Vagina (tissue), 2 donors: ENCODE measurements around the gene CEP63. TPM values are rescaled to one million over a fixed set of nuclear protein-coding genes. Genes with fewer than 3 reads are reported as not detected.

ENCODE experiments used
- DNase-seq, 2 donors: peaks; one replicate each; pipeline ENCODE4 v3.0.0-alpha.2; 2017; ENCODE audit errors: extremely low spot score in 2 of 2
- H3K27ac ChIP-seq: fragments of 200-600 bp; sonication (generic); one replicate; pipeline ENCODE4 v1.5.1; 2019
- H3K27me3 ChIP-seq: fragments of 200-600 bp; sonication (generic); one replicate; pipeline ENCODE4 v1.5.1; 2019
- H3K36me3 ChIP-seq, 2 donors: fragments of 200-600 bp; sonication (generic); one replicate each; pipeline ENCODE4 v1.5.1; 2017 to 2019
- H3K4me1 ChIP-seq: fragments of 200-600 bp; sonication (generic); one replicate; pipeline ENCODE4 v1.5.1; 2019
- H3K4me3 ChIP-seq, 2 donors: fragments of 200-600 bp; sonication (generic); 1 replicate in 1 of 2; 2 replicates in 1 of 2; pipeline ENCODE4 v1.5.1; 2016 to 2019
- H3K9me3 ChIP-seq: fragments of 200-600 bp; sonication (generic); one replicate; pipeline ENCODE4 v1.5.1; 2019
- CTCF ChIP-seq, 3 experiments: fragments of 450-650 bp in 2 of 3; fragments of 200-600 bp in 1 of 3; sonication (generic) in 1 of 3; IDR thresholded peaks; one replicate each; pipeline ENCODE4 v1.5.1; 2017 to 2019; ENCODE audit warnings: antibody characterized with exemption in 3 of 3, mild to moderate bottlenecking in 2 of 3, moderate library complexity in 2 of 3
- POLR2A ChIP-seq, 2 donors: fragments of 450-650 bp; IDR thresholded peaks; one replicate each; pipeline ENCODE4 v1.6.1; 2017; ENCODE audit warnings: antibody characterized with exemption in 2 of 2, mild to moderate bottlenecking in 2 of 2, moderate library complexity in 2 of 2
- POLR2AphosphoS5 ChIP-seq, 2 donors: sonication (generic); formaldehyde crosslinking; IDR thresholded peaks; one replicate each; pipeline ENCODE4 v1.9.0; 2017; ENCODE audit warnings: antibody characterized with exemption in 2 of 2, mild to moderate bottlenecking in 2 of 2, low read depth in 1 of 2; ENCODE audit not compliant: insufficient read depth in 1 of 2
- intact Hi-C: fragments of 100-400 bp; cut with DNase I; formaldehyde crosslinking; loops from one replicate; pipeline ENCODE4 v1.15.1; 2023
- total RNA-seq: library from RNA; depleted of rRNA; stranded (reverse); fragments of >200 nt; gene quantifications from one replicate; pipeline ENCODE4 v1.2.3, GENCODE V29; 2016

Gene CEP63
- total RNA-seq, 1 donor from 2014 or later, result 12.5 TPM

GRCh38 chr3:134533493-134533892, 47.6 kb downstream of the CEP63 start:
- no peak overlapping the region for H3K4me3 ChIP-seq
- H3K9me3 ChIP-seq, result no peaks in the 10 kb centered on the region
- no peak for TF ChIP-seq POLR2A (IDR thresholded peaks at IDR 0.05)
- no peak for TF ChIP-seq CTCF (IDR thresholded peaks at IDR 0.05)
- no peak for TF ChIP-seq POLR2AphosphoS5 (IDR thresholded peaks at IDR 0.05; ENCODE audit: insufficient read depth in 1 of 2, low read depth in 1 of 2)
- H3K27me3 ChIP-seq, result no peaks in the 10 kb centered on the region
- DNase-seq, result no peak
- peaks cover 0 to 17% of the 10 kb centered on the region in 2 donors for H3K36me3 ChIP-seq
- intact Hi-C loops, result no loop called here
- no peak overlapping the region for H3K27ac ChIP-seq
- H3K4me1 ChIP-seq, result peaks cover 6% of the 10 kb centered on the region

GRCh38 chr3:134535186-134535970, 49.5 kb downstream of the CEP63 start:
- intact Hi-C loops, result no loop called here
- peaks cover 0 to 20% of the 10 kb centered on the region in 2 donors for H3K36me3 ChIP-seq
- no peak for DNase-seq

GRCh38 chr3:134536781-134537180, 50.9 kb downstream of the CEP63 start:
- H3K4me1 ChIP-seq, result no peaks in the 10 kb centered on the region
- DNase-seq, result no peak
- H3K36me3 ChIP-seq, result peaks cover 0 to 20% of the 10 kb centered on the region in 2 donors
- H3K27ac ChIP-seq, result no peak overlapping the region
- H3K9me3 ChIP-seq, result no peaks in the 10 kb centered on the region
- intact Hi-C loops, result no loop called here
- no peaks in the 10 kb centered on the region for H3K27me3 ChIP-seq
- TF ChIP-seq CTCF (IDR thresholded peaks at IDR 0.05), result no peak
- no peak for TF ChIP-seq POLR2A (IDR thresholded peaks at IDR 0.05)
- no peak for TF ChIP-seq POLR2AphosphoS5 (IDR thresholded peaks at IDR 0.05; ENCODE audit: insufficient read depth in 1 of 2, low read depth in 1 of 2)
- no peak overlapping the region for H3K4me3 ChIP-seq

More at GRCh38 chr3:134535186-134535970, 49.5 kb downstream of the CEP63 start:
- no peaks in the 10 kb centered on the region for H3K9me3 ChIP-seq
- H3K27ac ChIP-seq, result no peak overlapping the region
- H3K4me3 ChIP-seq, result no peak overlapping the region
- TF ChIP-seq POLR2A (IDR thresholded peaks at IDR 0.05), result no peak
- TF ChIP-seq CTCF (IDR thresholded peaks at IDR 0.05), result no peak
- no peak for TF ChIP-seq POLR2AphosphoS5 (IDR thresholded peaks at IDR 0.05; ENCODE audit: insufficient read depth in 1 of 2, low read depth in 1 of 2)
- H3K4me1 ChIP-seq, result peaks cover 6% of the 10 kb centered on the region
- H3K27me3 ChIP-seq, result no peaks in the 10 kb centered on the region

GRCh38 chr3:134542287-134542958, 56.6 kb downstream of the CEP63 start:
- Histone ChIP-seq H3K4me3 (no peak overlapping the region), H3K36me3 (peaks cover 0 to 27% of the 10 kb centered on the region in 2 donors), H3K9me3 (no peaks in the 10 kb centered on the region), H3K27ac (no peak overlapping the region), H3K27me3 (no peaks in the 10 kb centered on the region), H3K4me1 (no peaks in the 10 kb centered on the region)
- no peak for DNase-seq
- TF ChIP-seq POLR2AphosphoS5 (IDR thresholded peaks at IDR 0.05; ENCODE audit: insufficient read depth in 1 of 2, low read depth in 1 of 2) (no peak), CTCF (IDR thresholded peaks at IDR 0.05) (no peak), POLR2A (IDR thresholded peaks at IDR 0.05) (no peak)
- intact Hi-C loops, result no loop called here

- Histone ChIP-seq H3K36me3 (peaks cover 0 to 27% of the 10 kb centered on the region in 2 donors), H3K27ac (no peak overlapping the region), H3K4me3 (no peak overlapping the region), H3K9me3 (no peaks in the 10 kb centered on the region), H3K27me3 (no peaks in the 10 kb centered on the region), H3K4me1 (no peaks in the 10 kb centered on the region)
- TF ChIP-seq POLR2AphosphoS5 (IDR thresholded peaks at IDR 0.05; ENCODE audit: insufficient read depth in 1 of 2, low read depth in 1 of 2), result no peak
- TF ChIP-seq CTCF (IDR thresholded peaks at IDR 0.05), result no peak
- TF ChIP-seq POLR2A (IDR thresholded peaks at IDR 0.05), result no peak
- intact Hi-C loops, result no loop called here
- no peak for DNase-seq
These were observed 57.3 kb downstream of the CEP63 start for GRCh38 chr3:134543113-134543512.
